ENCODE measurements around the gene NCOA5. TPM values are rescaled to one million over a fixed set of nuclear protein-coding genes. Genes with fewer than 3 reads are reported as not detected.

Gene NCOA5
- total and polyA plus RNA-seq, 9 of the 15 experiments (the other 6 are each of a cell fraction or from before 2014, with no cell fraction given): 3.9 to 22.8 (median 13.8) TPM

DNA sequence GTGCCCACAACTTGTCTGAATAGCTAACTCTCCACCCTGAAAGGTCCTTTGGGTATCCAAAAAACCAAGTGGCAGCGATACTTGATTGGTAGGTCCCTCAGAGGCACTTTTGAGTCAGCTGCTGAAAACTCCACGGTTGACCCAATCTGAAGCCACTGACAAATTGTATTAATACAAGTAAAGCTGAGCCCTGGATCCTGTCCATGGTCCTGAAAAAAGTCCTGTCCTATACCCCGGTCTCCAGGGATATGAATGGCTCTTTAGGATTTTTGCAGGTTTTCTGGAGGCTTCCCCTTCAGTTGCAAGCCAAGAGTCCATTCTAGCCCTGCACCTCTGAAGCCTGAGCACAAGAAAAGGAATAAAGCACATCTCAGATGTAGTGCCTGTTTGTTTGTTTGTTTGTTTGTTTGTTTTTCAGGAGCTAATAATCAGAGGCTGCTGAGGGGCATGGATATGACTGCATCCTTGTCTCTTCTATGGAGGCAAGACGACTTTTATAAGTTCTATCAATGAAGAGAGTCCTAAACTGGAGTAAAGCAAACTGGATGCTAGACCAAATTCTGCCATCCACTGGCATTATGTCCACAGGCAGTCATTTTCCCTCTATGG lies 62.4 kb downstream of the NCOA5 start (continued):
- TF ChIP-seq, protein P1, sequence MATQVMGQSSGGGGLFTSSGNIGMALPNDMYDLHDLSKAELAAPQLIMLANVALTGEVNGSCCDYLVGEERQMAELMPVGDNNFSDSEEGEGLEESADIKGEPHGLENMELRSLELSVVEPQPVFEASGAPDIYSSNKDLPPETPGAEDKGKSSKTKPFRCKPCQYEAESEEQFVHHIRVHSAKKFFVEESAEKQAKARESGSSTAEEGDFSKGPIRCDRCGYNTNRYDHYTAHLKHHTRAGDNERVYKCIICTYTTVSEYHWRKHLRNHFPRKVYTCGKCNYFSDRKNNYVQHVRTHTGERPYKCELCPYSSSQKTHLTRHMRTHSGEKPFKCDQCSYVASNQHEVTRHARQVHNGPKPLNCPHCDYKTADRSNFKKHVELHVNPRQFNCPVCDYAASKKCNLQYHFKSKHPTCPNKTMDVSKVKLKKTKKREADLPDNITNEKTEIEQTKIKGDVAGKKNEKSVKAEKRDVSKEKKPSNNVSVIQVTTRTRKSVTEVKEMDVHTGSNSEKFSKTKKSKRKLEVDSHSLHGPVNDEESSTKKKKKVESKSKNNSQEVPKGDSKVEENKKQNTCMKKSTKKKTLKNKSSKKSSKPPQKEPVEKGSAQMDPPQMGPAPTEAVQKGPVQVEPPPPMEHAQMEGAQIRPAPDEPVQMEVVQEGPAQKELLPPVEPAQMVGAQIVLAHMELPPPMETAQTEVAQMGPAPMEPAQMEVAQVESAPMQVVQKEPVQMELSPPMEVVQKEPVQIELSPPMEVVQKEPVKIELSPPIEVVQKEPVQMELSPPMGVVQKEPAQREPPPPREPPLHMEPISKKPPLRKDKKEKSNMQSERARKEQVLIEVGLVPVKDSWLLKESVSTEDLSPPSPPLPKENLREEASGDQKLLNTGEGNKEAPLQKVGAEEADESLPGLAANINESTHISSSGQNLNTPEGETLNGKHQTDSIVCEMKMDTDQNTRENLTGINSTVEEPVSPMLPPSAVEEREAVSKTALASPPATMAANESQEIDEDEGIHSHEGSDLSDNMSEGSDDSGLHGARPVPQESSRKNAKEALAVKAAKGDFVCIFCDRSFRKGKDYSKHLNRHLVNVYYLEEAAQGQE (IDR thresholded peaks at IDR 0.05; ENCODE audit: borderline replicate concordance): peak; percentile 99
- TF ChIP-seq, protein P1 (CRISPR knock-in tag; IDR thresholded peaks at IDR 0.05; ENCODE audit: low read depth): peak; percentile 95
- TF ChIP-seq PTBP1 (IDR thresholded peaks at IDR 0.05; ENCODE audit: low read depth, low read length) (no peak), EHMT2 (IDR thresholded peaks at IDR 0.05) (peak; percentile 96)
